T-helper 17 cell (primary cell): ENCODE results near the gene TUBGCP3. TPM values are rescaled to one million over a fixed set of nuclear protein-coding genes. Genes with fewer than 3 reads are reported as not detected.
"Not testable (repeated sequence)": the region's sequence is repeated elsewhere in the genome, so short reads cannot be mapped to it uniquely, and the experiment has no call there.

Experiments
- ATAC-seq: fragments of 150-1000 bp; cut with Tn5 transposase; 2 replicates; pipeline ENCODE4 v1.10.0; 2021; ENCODE audit warnings: mild to moderate bottlenecking, moderate library complexity
- DNase-seq, 3 donors: peaks; one replicate each; pipeline versions ENCODE4 v3.0.0 to v3.0.0-alpha.2; 2020 to 2021
- H3K9me3 ChIP-seq: one replicate; pipeline ENCODE4 v1.7.0; 2013; ENCODE audit warnings: low read length, mild to moderate bottlenecking; ENCODE audit not compliant: control insufficient read depth, poor library complexity, severe bottlenecking
- H3K27ac Mint-ChIP-seq: one replicate; pipeline ENCODE4 v1.8.0; 2022; ENCODE audit warnings: mild to moderate bottlenecking, moderate library complexity, mixed read lengths
- H3K27me3 Mint-ChIP-seq: one replicate; pipeline ENCODE4 v1.8.0; 2022; ENCODE audit warnings: mixed read lengths
- H3K36me3 Mint-ChIP-seq: one replicate; pipeline ENCODE4 v1.8.0; 2022; ENCODE audit warnings: low read depth, mixed read lengths
- H3K4me1 Mint-ChIP-seq: one replicate; pipeline ENCODE4 v1.8.0; 2022; ENCODE audit warnings: mild to moderate bottlenecking, mixed read lengths
- H3K4me3 Mint-ChIP-seq: one replicate; pipeline ENCODE4 v1.8.0; 2022; ENCODE audit warnings: mild to moderate bottlenecking, moderate library complexity, mixed read lengths
- total RNA-seq, 4 donors: library from RNA in 2 of 4; stranded (reverse) in 2 of 4; gene quantifications; one replicate each; pipeline ENCODE4 v1.2.3 and lab custom pipeline; 2022 to 2026

The TUBGCP3 gene
- total RNA-seq (10 to 100 TPM; 34.5 to 35.3 TPM), total RNA-seq (lab: John Stamatoyannopoulos, UW) (28.2 to 38.7 reads per million in 2 donors)

- ATAC-seq (peak; percentile 91), DNase-seq (peak; percentile 61 to 68 (median 63))
- no peaks in the 10 kb centered on the region for H3K9me3 ChIP-seq
- H3K27ac Mint-ChIP-seq: peak within 1 kb of the TSS; percentile 93
- peak within 1 kb of the TSS; percentile 94 for H3K4me3 Mint-ChIP-seq
- H3K4me1 Mint-ChIP-seq: peaks cover 30% of the 10 kb centered on the region
- H3K36me3 Mint-ChIP-seq: no peaks in the 10 kb centered on the region
- H3K27me3 Mint-ChIP-seq: peaks cover 9% of the 10 kb centered on the region
Observed at GRCh38 chr13:112587764-112588489, at the start of gene TUBGCP3. TUBGCP3 (minus strand) TSS chr13:112588153; CDS start chr13:112587980, 173 bp downstream.

GRCh38 chr13:112637017-112637801, 49.3 kb upstream of the TUBGCP3 start:
- DNase-seq: no peak
- no peak for ATAC-seq
- peaks cover 9% of the 10 kb centered on the region for H3K4me1 Mint-ChIP-seq
- no peaks in the 10 kb centered on the region for H3K36me3 Mint-ChIP-seq
- no peak overlapping the region for H3K4me3 Mint-ChIP-seq
- H3K27me3 Mint-ChIP-seq: peaks cover 63% of the 10 kb centered on the region
- H3K9me3 ChIP-seq: no peaks in the 10 kb centered on the region
- no peak overlapping the region for H3K27ac Mint-ChIP-seq

GRCh38 chr13:112636401-112636975, 48.5 kb upstream of the TUBGCP3 start:
- Mint-ChIP-seq H3K4me1 (peaks cover 7% of the 10 kb centered on the region), H3K4me3 (no peak overlapping the region), H3K36me3 (no peaks in the 10 kb centered on the region), H3K27ac (no peak overlapping the region), H3K27me3 (peaks cover 56% of the 10 kb centered on the region)
- ATAC-seq (no peak), DNase-seq (no peak)
- H3K9me3 ChIP-seq: no peaks in the 10 kb centered on the region

- Mint-ChIP-seq H3K36me3 (no peaks in the 10 kb centered on the region), H3K4me1 (peaks cover 4% of the 10 kb centered on the region), H3K4me3 (no peak overlapping the region), H3K27me3 (peaks cover 57% of the 10 kb centered on the region), H3K27ac (no peak overlapping the region)
- no peaks in the 10 kb centered on the region for H3K9me3 ChIP-seq
- ATAC-seq: no peak
- no peak for DNase-seq
Observed at GRCh38 chr13:112635323-112635722, 47.4 kb upstream of the TUBGCP3 start.

- H3K27me3 Mint-ChIP-seq: peaks cover 46% of the 10 kb centered on the region
- DNase-seq (no peak), ATAC-seq (no peak)
- no peaks in the 10 kb centered on the region for H3K4me1 Mint-ChIP-seq
- H3K4me3 Mint-ChIP-seq: no peak overlapping the region
- no peaks in the 10 kb centered on the region for H3K9me3 ChIP-seq
- H3K27ac Mint-ChIP-seq: no peak overlapping the region
- no peaks in the 10 kb centered on the region for H3K36me3 Mint-ChIP-seq
Observed at GRCh38 chr13:112634102-112634501, 46.1 kb upstream of the TUBGCP3 start.

GRCh38 chr13:112630226-112630625, 42.3 kb upstream of the TUBGCP3 start:
- not testable (repeated sequence) for ATAC-seq

GRCh38 chr13:112629161-112629560, 41.2 kb upstream of the TUBGCP3 start:
- Mint-ChIP-seq H3K27me3 (peaks cover 25% of the 10 kb centered on the region), H3K36me3 (no peaks in the 10 kb centered on the region), H3K4me3 (no peak overlapping the region), H3K27ac (no peak overlapping the region), H3K4me1 (no peaks in the 10 kb centered on the region)
- no peaks in the 10 kb centered on the region for H3K9me3 ChIP-seq
- ATAC-seq (no peak), DNase-seq (no peak)

More at GRCh38 chr13:112630226-112630625, 42.3 kb upstream of the TUBGCP3 start:
- not testable (repeated sequence) for DNase-seq, H3K27ac Mint-ChIP-seq, H3K36me3 Mint-ChIP-seq, H3K4me3 Mint-ChIP-seq, H3K4me1 Mint-ChIP-seq, H3K9me3 ChIP-seq
- peaks cover 21% of the 10 kb centered on the region for H3K27me3 Mint-ChIP-seq

- H3K27me3 Mint-ChIP-seq: peaks cover 38% of the 10 kb centered on the region
- H3K9me3 ChIP-seq, DNase-seq, H3K27ac Mint-ChIP-seq, H3K4me1 Mint-ChIP-seq, H3K36me3 Mint-ChIP-seq, H3K4me3 Mint-ChIP-seq, ATAC-seq: not testable (repeated sequence)
Observed at GRCh38 chr13:112627613-112628012, 39.7 kb upstream of the TUBGCP3 start.

- no peak overlapping the region for H3K27ac Mint-ChIP-seq
- H3K27me3 Mint-ChIP-seq: peaks cover 43% of the 10 kb centered on the region
- H3K36me3 Mint-ChIP-seq: no peaks in the 10 kb centered on the region
- H3K9me3 ChIP-seq: no peaks in the 10 kb centered on the region
- ATAC-seq (no peak), DNase-seq (no peak)
- H3K4me3 Mint-ChIP-seq: no peak overlapping the region
- H3K4me1 Mint-ChIP-seq: no peaks in the 10 kb centered on the region
Observed at GRCh38 chr13:112627161-112627560, 39.2 kb upstream of the TUBGCP3 start.

GRCh38 chr13:112626761-112627160, 38.8 kb upstream of the TUBGCP3 start:
- Mint-ChIP-seq H3K27me3 (peaks cover 45% of the 10 kb centered on the region), H3K4me3 (no peak overlapping the region), H3K4me1 (no peaks in the 10 kb centered on the region), H3K36me3 (no peaks in the 10 kb centered on the region), H3K27ac (no peak overlapping the region)
- no peak for DNase-seq
- ATAC-seq: no peak
- H3K9me3 ChIP-seq: no peaks in the 10 kb centered on the region

- ATAC-seq: no peak
- no peak for DNase-seq
- H3K27me3 Mint-ChIP-seq: peaks cover 41% of the 10 kb centered on the region
- H3K4me1 Mint-ChIP-seq: no peaks in the 10 kb centered on the region
- no peak overlapping the region for H3K4me3 Mint-ChIP-seq
- H3K36me3 Mint-ChIP-seq: no peaks in the 10 kb centered on the region
- H3K9me3 ChIP-seq: no peaks in the 10 kb centered on the region
- no peak overlapping the region for H3K27ac Mint-ChIP-seq
Observed at GRCh38 chr13:112626124-112626523, 38.2 kb upstream of the TUBGCP3 start.

GRCh38 chr13:112625698-112626097, 37.7 kb upstream of the TUBGCP3 start:
- DNase-seq: no peak
- no peaks in the 10 kb centered on the region for H3K9me3 ChIP-seq
- no peak for ATAC-seq
- no peaks in the 10 kb centered on the region for H3K4me1 Mint-ChIP-seq
- H3K4me3 Mint-ChIP-seq: no peak overlapping the region
- peaks cover 37% of the 10 kb centered on the region for H3K27me3 Mint-ChIP-seq
- no peak overlapping the region for H3K27ac Mint-ChIP-seq
- H3K36me3 Mint-ChIP-seq: no peaks in the 10 kb centered on the region
